ENCODE results near the gene CTNNA3.

The CTNNA3 gene

DNA sequence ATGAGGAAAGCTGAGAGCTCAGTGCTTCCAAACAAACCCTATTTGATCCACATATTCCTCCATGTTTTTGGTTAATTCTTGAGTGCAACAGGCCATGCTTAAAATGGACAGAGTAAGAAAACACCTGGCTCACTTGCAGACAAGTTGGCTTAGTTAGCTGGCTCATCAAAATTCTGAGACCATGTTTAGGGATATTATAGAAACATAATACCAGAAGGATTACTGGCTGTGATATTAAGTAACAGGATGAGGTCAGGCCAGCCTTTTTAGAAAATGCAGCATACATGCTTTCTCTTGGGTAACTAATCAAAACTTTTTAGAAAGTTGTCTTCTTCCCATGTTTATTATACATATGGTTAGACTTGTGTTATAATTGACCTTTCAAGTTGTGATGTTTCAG, 1637.4 kb downstream of the CTNNA3 start:
- Mint-ChIP-seq H3K36me3 (ENCODE audit: insufficient read depth) (no peaks in the 10 kb centered on the region), H3K9me3 (peaks cover 4 to 8% of the 10 kb centered on the region in 2 donors), H3K4me1 (ENCODE audit: low read depth in 2 of 2) (no peaks in the 10 kb centered on the region), H3K4me3 (no peak overlapping the region), H3K27ac (no peak overlapping the region), H3K27me3 (no peaks in the 10 kb centered on the region)
- ATAC-seq (replicated peaks) (no peak), DNase-seq (no peak)

DNA sequence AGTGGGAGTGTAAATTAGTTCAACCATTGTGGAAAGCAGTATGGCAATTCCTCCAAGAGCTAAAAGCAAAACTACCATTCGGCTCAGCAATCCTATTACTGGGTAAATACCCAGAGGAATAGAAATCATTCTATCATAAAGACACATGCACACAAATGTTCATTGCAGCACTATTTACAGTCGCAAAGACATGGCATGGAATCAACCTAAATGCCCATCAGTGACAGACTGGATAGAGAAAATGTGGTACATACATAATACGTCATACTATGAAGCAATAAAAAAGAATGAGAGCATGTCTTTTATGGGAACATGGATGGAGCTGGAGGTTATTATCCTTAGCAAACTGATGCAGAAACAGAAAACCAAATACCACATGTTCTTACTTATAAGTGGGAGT, 1646.7 kb downstream of the CTNNA3 start:
- no peak overlapping the region for H3K4me3 Mint-ChIP-seq
- H3K36me3 Mint-ChIP-seq (ENCODE audit: insufficient read depth) = no peaks in the 10 kb centered on the region
- peaks cover 11 to 20% of the 10 kb centered on the region in 2 donors for H3K9me3 Mint-ChIP-seq
- H3K27me3 Mint-ChIP-seq = no peaks in the 10 kb centered on the region
- no peak overlapping the region for H3K27ac Mint-ChIP-seq
- H3K4me1 Mint-ChIP-seq (ENCODE audit: low read depth in 2 of 2) = no peaks in the 10 kb centered on the region
- DNase-seq (no peak), ATAC-seq (replicated peaks) (no peak)

DNA sequence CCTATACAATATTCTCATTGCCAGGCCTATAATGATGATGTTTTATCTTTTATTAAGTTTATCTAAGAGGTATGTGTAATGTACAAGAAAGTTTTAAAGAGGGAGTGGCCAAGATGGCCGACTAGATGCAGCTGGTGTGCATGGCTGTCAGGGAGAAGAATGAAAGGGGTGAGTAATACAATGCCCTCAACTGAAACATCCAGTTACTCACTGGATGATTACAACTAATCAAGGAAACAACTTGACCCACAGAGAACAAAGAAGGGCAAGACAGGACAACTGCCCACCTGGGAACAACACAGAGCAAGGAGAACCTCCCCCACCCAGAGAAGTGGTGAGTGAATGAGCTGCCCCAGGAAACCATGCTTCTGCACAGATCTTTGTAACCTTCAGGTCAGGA, 1650.1 kb downstream of the CTNNA3 start:
- no peak for DNase-seq
- no peak overlapping the region for H3K4me3 Mint-ChIP-seq
- peaks cover 21 to 24% of the 10 kb centered on the region in 2 donors for H3K9me3 Mint-ChIP-seq
- no peaks in the 10 kb centered on the region for H3K36me3 Mint-ChIP-seq (ENCODE audit: insufficient read depth)
- no peaks in the 10 kb centered on the region for H3K27me3 Mint-ChIP-seq
- ATAC-seq (replicated peaks) = no peak
- H3K27ac Mint-ChIP-seq = no peak overlapping the region
- no peaks in the 10 kb centered on the region for H3K4me1 Mint-ChIP-seq (ENCODE audit: low read depth in 2 of 2)

GRCh38 chr10:66041771-66042170, 1654.2 kb downstream of the CTNNA3 start:
- Mint-ChIP-seq H3K4me1 (ENCODE audit: low read depth in 2 of 2) (no peaks in the 10 kb centered on the region), H3K4me3 (no peak overlapping the region), H3K27me3 (no peaks in the 10 kb centered on the region), H3K36me3 (ENCODE audit: insufficient read depth) (no peaks in the 10 kb centered on the region), H3K27ac (no peak overlapping the region), H3K9me3 (peaks cover 16 to 18% of the 10 kb centered on the region in 2 donors)
- no peak for ATAC-seq (replicated peaks)
- DNase-seq = no peak

- ATAC-seq (replicated peaks) = no peak
- Mint-ChIP-seq H3K4me3 (no peak overlapping the region), H3K9me3 (peaks cover 9 to 18% of the 10 kb centered on the region in 2 donors), H3K4me1 (ENCODE audit: low read depth in 2 of 2) (no peaks in the 10 kb centered on the region), H3K27me3 (no peaks in the 10 kb centered on the region), H3K27ac (no peak overlapping the region), H3K36me3 (ENCODE audit: insufficient read depth) (no peaks in the 10 kb centered on the region)
- no peak for DNase-seq
Observed at GRCh38 chr10:66038623-66039022, 1657.4 kb downstream of the CTNNA3 start.

DNA sequence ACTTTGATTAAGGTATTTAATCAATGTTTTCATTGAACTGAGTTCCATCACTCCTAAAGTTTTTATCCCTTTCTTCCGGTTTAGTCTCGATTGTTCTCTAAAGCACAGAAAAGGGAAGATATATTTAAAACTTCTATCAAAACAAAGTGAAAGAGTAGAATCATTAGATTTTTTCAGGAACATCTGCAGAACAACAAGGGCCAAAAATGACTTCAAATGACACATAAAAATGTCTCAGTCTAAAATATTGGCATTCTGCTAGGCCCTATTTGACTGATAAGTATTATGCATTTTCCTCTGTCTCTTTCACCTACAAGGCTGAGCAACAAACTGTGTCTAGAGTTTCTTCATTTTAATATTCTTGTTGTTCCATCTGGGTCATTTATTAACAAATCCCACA, 1669.7 kb downstream of the CTNNA3 start:
- Mint-ChIP-seq H3K4me1 (ENCODE audit: low read depth in 2 of 2) (no peaks in the 10 kb centered on the region), H3K27me3 (no peaks in the 10 kb centered on the region), H3K4me3 (no peak overlapping the region), H3K27ac (no peak overlapping the region), H3K36me3 (ENCODE audit: insufficient read depth) (no peaks in the 10 kb centered on the region), H3K9me3 (peaks cover 0 to 9% of the 10 kb centered on the region in 2 donors)
- DNase-seq = no peak
- no peak for ATAC-seq (replicated peaks)

- H3K27me3 Mint-ChIP-seq = no peaks in the 10 kb centered on the region
- no peak overlapping the region for H3K27ac Mint-ChIP-seq
- H3K4me3 Mint-ChIP-seq = no peak overlapping the region
- peaks cover 0 to 12% of the 10 kb centered on the region in 2 donors for H3K9me3 Mint-ChIP-seq
- DNase-seq (no peak), ATAC-seq (replicated peaks) (no peak)
- no peaks in the 10 kb centered on the region for H3K36me3 Mint-ChIP-seq (ENCODE audit: insufficient read depth)
- no peaks in the 10 kb centered on the region for H3K4me1 Mint-ChIP-seq (ENCODE audit: low read depth in 2 of 2)
Observed at GRCh38 chr10:66025186-66025585, 1670.8 kb downstream of the CTNNA3 start.

GRCh38 chr10:66021423-66021822, 1674.6 kb downstream of the CTNNA3 start:
- DNase-seq (no peak), ATAC-seq (replicated peaks) (no peak)
- Mint-ChIP-seq H3K9me3 (peaks cover 0 to 4% of the 10 kb centered on the region in 2 donors), H3K27me3 (no peaks in the 10 kb centered on the region), H3K4me1 (ENCODE audit: low read depth in 2 of 2) (no peaks in the 10 kb centered on the region), H3K36me3 (ENCODE audit: insufficient read depth) (no peaks in the 10 kb centered on the region), H3K27ac (no peak overlapping the region), H3K4me3 (no peak overlapping the region)

DNA sequence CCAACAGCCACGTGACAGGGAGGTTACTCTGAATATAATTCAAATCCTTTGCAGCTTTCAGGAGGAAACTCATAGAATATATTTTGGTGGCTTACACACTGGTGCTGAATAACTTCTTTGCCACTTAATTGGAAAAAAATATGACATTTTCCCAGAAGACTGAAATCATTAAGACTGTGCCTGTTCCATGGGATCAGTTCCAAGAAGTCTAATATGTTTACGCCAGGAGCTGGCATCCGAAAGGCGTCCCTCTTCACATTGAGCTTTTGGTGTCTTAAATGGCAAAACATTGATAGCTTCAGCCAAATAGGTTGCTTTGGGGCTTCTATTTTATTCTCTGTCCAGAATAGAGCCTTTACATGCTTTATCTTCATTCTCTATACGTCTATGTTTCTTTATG, 1687.8 kb downstream of the CTNNA3 start:
- Mint-ChIP-seq H3K27me3 (no peaks in the 10 kb centered on the region), H3K27ac (no peak overlapping the region), H3K9me3 (peaks cover 6 to 7% of the 10 kb centered on the region in 2 donors), H3K4me3 (no peak overlapping the region), H3K4me1 (ENCODE audit: low read depth in 2 of 2) (no peaks in the 10 kb centered on the region), H3K36me3 (ENCODE audit: insufficient read depth) (no peaks in the 10 kb centered on the region)
- no peak for DNase-seq
- no peak for ATAC-seq (replicated peaks)

DNA sequence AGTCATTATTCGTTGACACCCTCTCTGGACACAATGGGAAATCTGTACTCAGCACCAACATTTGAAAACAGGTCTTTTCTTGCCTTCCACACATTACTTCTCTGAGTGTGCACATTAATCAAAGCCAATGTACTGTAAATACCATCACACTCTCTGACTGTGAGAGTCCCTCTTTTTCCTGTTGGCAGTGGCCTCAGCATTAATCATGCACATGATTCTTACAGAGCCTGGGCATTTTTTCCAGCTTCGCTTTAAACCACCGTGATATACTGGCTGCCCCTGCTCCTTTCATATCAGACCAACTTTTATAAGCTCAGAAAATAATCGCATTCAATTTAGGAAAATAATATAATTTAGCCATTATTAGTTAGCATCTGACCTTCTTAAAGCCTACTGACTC, 1689.6 kb downstream of the CTNNA3 start:
- no peak overlapping the region for H3K4me3 Mint-ChIP-seq
- no peaks in the 10 kb centered on the region for H3K4me1 Mint-ChIP-seq (ENCODE audit: low read depth in 2 of 2)
- H3K36me3 Mint-ChIP-seq (ENCODE audit: insufficient read depth) = no peaks in the 10 kb centered on the region
- ATAC-seq (replicated peaks) (no peak), DNase-seq (no peak)
- H3K27me3 Mint-ChIP-seq = no peaks in the 10 kb centered on the region
- H3K9me3 Mint-ChIP-seq = peaks cover 6 to 7% of the 10 kb centered on the region in 2 donors
- no peak overlapping the region for H3K27ac Mint-ChIP-seq

DNA sequence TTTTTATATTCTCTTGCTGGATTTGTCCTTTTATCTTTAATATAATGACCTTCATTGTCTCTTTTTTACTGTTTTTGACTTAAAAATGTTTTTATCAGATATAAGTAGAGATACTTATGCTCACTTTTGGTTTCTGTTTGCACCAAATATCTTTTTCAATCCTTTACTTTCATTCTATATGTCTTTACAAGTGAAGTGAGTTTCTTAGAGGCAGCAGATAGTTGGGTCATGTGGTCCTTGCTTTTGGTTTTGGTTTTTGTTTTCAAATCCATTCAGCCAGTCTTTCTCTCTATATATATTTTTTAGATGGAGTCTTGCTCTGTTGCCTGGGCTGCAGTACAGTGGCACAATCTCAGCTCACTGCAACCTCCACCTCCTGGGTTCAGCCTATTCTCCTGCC, 1702.5 kb downstream of the CTNNA3 start:
- no peak overlapping the region for H3K27ac Mint-ChIP-seq

GRCh38 chr10:65968871-65969270, 1727.1 kb downstream of the CTNNA3 start:
- ATAC-seq (replicated peaks) = no peak
- no peaks in the 10 kb centered on the region for H3K4me1 Mint-ChIP-seq (ENCODE audit: low read depth in 2 of 2)

More for the DNA sequence above, 1702.5 kb downstream of the CTNNA3 start:
- no peak for DNase-seq
- no peaks in the 10 kb centered on the region for H3K27me3 Mint-ChIP-seq
- no peaks in the 10 kb centered on the region for H3K4me1 Mint-ChIP-seq (ENCODE audit: low read depth in 2 of 2)
- no peaks in the 10 kb centered on the region for H3K36me3 Mint-ChIP-seq (ENCODE audit: insufficient read depth)
- H3K9me3 Mint-ChIP-seq = peaks cover 15 to 23% of the 10 kb centered on the region in 2 donors
- no peak for ATAC-seq (replicated peaks)
- H3K4me3 Mint-ChIP-seq = no peak overlapping the region

DNA sequence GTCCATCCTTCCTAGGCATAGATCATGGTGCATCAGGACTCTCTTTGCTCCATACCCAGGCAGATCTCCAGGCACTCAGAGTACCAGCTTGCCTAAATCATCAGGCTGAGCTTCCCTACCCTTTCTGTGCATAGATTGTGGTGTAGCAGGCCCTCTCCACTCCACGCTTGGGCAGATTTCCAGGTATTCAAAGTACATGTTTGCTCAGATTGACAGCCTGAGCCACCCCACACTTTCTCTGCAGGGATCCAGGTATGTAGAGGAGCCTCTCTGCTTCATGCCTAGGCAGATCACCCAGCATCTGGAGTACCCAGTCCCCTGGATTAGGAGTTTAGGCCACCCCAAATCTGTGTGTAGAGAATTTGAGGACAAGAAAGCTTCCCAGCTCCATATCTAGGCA, 1727.6 kb downstream of the CTNNA3 start:
- ATAC-seq (replicated peaks) (no peak), DNase-seq (no peak)
- no peaks in the 10 kb centered on the region for H3K4me1 Mint-ChIP-seq (ENCODE audit: low read depth in 2 of 2)
- no peaks in the 10 kb centered on the region for H3K36me3 Mint-ChIP-seq (ENCODE audit: insufficient read depth)
- peaks cover 4 to 12% of the 10 kb centered on the region in 2 donors for H3K9me3 Mint-ChIP-seq
- no peak overlapping the region for H3K4me3 Mint-ChIP-seq
- no peaks in the 10 kb centered on the region for H3K27me3 Mint-ChIP-seq
- no peak overlapping the region for H3K27ac Mint-ChIP-seq

More at GRCh38 chr10:65968871-65969270, 1727.1 kb downstream of the CTNNA3 start:
- Mint-ChIP-seq H3K36me3 (ENCODE audit: insufficient read depth) (no peaks in the 10 kb centered on the region), H3K27me3 (no peaks in the 10 kb centered on the region), H3K9me3 (peaks cover 4 to 14% of the 10 kb centered on the region in 2 donors), H3K4me3 (no peak overlapping the region), H3K27ac (no peak overlapping the region)
- no peak for DNase-seq

GRCh38 chr10:65964205-65964604, 1731.8 kb downstream of the CTNNA3 start:
- no peak overlapping the region for H3K27ac Mint-ChIP-seq
- no peaks in the 10 kb centered on the region for H3K27me3 Mint-ChIP-seq
- no peak for DNase-seq
- no peak overlapping the region for H3K4me3 Mint-ChIP-seq
- no peaks in the 10 kb centered on the region for H3K4me1 Mint-ChIP-seq (ENCODE audit: low read depth in 2 of 2)
- no peaks in the 10 kb centered on the region for H3K36me3 Mint-ChIP-seq (ENCODE audit: insufficient read depth)
- no peak for ATAC-seq (replicated peaks)
- peaks cover 0 to 7% of the 10 kb centered on the region in 2 donors for H3K9me3 Mint-ChIP-seq

- no peak for DNase-seq
- no peak overlapping the region for H3K4me3 Mint-ChIP-seq
- H3K4me1 Mint-ChIP-seq (ENCODE audit: low read depth in 2 of 2) = no peaks in the 10 kb centered on the region
- H3K36me3 Mint-ChIP-seq (ENCODE audit: insufficient read depth) = no peaks in the 10 kb centered on the region
- no peak for ATAC-seq (replicated peaks)
- H3K27ac Mint-ChIP-seq = no peak overlapping the region
- no peaks in the 10 kb centered on the region for H3K27me3 Mint-ChIP-seq
- H3K9me3 Mint-ChIP-seq = peaks cover 3 to 18% of the 10 kb centered on the region in 2 donors
Observed at GRCh38 chr10:65952086-65952485, 1743.9 kb downstream of the CTNNA3 start.

Data from effector memory CD8-positive, alpha-beta T cell (primary cell).